MM.1S (cell line): ENCODE measurements around the gene CCL21.

Experiments used
- CTCF ChIP-seq: fragments of 300-600 bp; sonication (generic); IDR thresholded peaks from 2 replicates; pipeline ENCODE4 v1.5.1; 2016; ENCODE audit warnings: antibody characterized with exemption, low read length, mixed read lengths
- EZH2 ChIP-seq: fragments of 300-600 bp; sonication (generic); optimal IDR thresholded peaks from 2 replicates; pipeline ENCODE3; 2017; ENCODE audit warnings: low read depth, mild to moderate bottlenecking, antibody characterized with exemption, low read length, mixed read lengths

- TF ChIP-seq CTCF (no peak), EZH2 (no peak)
These were observed 46.7 kb downstream of the CCL21 start for GRCh38 chr9:34663303-34663605.
